Stimulated activated CD4-positive, alpha-beta T cell treated with anti-CD3 and anti-CD28 coated beads, Interleukin-15, amount 100 ng/mL, for 1 hour (primary cell): Measurements from ENCODE around the gene MYCN.
"Not testable (repeated sequence)": the region's sequence is repeated elsewhere in the genome, so short reads cannot be mapped to it uniquely, and the experiment has no call there.

Experiments
- DNase-seq, 2 donors: peaks; one replicate each; pipeline ENCODE4 v3.0.0-alpha.2; 2020; ENCODE audit warnings: low read depth in 1 of 2, low spot score in 1 of 2

The MYCN gene

GRCh38 chr2:15907461-15908324, 32.7 kb upstream of the MYCN start:
- no peak for DNase-seq

- no peak for DNase-seq
These were observed 32.0 kb upstream of the MYCN start for GRCh38 chr2:15908371-15908770.

GRCh38 chr2:15909157-15909556, 31.2 kb upstream of the MYCN start:
- no peak for DNase-seq

GRCh38 chr2:15909736-15910135, 30.6 kb upstream of the MYCN start:
- no peak for DNase-seq

GRCh38 chr2:15911270-15911669, 29.1 kb upstream of the MYCN start:
- not testable (repeated sequence) for DNase-seq

- no peak for DNase-seq
These were observed 28.7 kb upstream of the MYCN start for GRCh38 chr2:15911686-15912085.

GRCh38 chr2:15912203-15912602, 28.1 kb upstream of the MYCN start:
- DNase-seq = no peak

- no peak for DNase-seq
These were observed 27.2 kb upstream of the MYCN start for GRCh38 chr2:15913146-15913545.

- no peak for DNase-seq
These were observed 25.6 kb upstream of the MYCN start for GRCh38 chr2:15914596-15915385.

- not testable (repeated sequence) for DNase-seq
These were observed 24.8 kb upstream of the MYCN start for GRCh38 chr2:15915546-15915945.

- no peak for DNase-seq
These were observed 24.0 kb upstream of the MYCN start for GRCh38 chr2:15916336-15916735.

- no peak for DNase-seq
These were observed 21.5 kb upstream of the MYCN start for GRCh38 chr2:15918761-15919356.

- no peak for DNase-seq
These were observed 20.5 kb upstream of the MYCN start for GRCh38 chr2:15919716-15920434.

GRCh38 chr2:15920696-15921095, 19.7 kb upstream of the MYCN start:
- DNase-seq = no peak

GRCh38 chr2:15923597-15923996, 16.8 kb upstream of the MYCN start:
- DNase-seq = no peak

GRCh38 chr2:15925819-15926218, 14.5 kb upstream of the MYCN start:
- no peak for DNase-seq

- DNase-seq = no peak
These were observed 14.1 kb upstream of the MYCN start for GRCh38 chr2:15926252-15926651.

- DNase-seq = no peak
These were observed 12.7 kb upstream of the MYCN start for GRCh38 chr2:15927551-15928218.

- DNase-seq = not testable (repeated sequence)
These were observed 11.3 kb upstream of the MYCN start for GRCh38 chr2:15929008-15929407.

GRCh38 chr2:15929861-15930260, 10.5 kb upstream of the MYCN start:
- DNase-seq = no peak
